ENCODE data around the gene TRAPPC10.

DNA sequence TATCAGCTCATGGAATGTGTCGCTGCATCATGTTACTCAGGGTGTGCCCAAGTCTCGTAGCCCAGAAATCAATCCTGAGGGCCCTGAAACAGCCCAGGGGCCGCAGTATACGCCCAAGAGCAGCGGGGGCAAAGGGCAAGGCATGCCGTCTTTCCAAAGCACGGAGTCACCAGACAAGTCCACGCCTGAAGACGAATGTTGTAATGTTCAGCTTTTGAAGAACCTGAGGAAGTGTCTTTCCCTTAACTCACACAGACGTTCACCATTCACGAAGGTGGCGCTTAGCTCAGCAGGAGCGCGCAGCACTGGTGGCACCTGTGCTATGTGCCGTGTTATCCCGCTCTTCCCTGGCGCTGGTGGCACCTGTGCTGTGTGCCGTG lies 76.3 kb downstream of the TRAPPC10 start:
- TF ChIP-seq, protein P1, sequence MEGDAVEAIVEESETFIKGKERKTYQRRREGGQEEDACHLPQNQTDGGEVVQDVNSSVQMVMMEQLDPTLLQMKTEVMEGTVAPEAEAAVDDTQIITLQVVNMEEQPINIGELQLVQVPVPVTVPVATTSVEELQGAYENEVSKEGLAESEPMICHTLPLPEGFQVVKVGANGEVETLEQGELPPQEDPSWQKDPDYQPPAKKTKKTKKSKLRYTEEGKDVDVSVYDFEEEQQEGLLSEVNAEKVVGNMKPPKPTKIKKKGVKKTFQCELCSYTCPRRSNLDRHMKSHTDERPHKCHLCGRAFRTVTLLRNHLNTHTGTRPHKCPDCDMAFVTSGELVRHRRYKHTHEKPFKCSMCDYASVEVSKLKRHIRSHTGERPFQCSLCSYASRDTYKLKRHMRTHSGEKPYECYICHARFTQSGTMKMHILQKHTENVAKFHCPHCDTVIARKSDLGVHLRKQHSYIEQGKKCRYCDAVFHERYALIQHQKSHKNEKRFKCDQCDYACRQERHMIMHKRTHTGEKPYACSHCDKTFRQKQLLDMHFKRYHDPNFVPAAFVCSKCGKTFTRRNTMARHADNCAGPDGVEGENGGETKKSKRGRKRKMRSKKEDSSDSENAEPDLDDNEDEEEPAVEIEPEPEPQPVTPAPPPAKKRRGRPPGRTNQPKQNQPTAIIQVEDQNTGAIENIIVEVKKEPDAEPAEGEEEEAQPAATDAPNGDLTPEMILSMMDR (IDR thresholded peaks at IDR 0.05), result no peak
- TF ChIP-seq POLR2A (IDR thresholded peaks at IDR 0.05), result no peak
